Measurements from ENCODE around the gene IL18BP. TPM values are rescaled to one million over a fixed set of nuclear protein-coding genes. Genes with fewer than 3 reads are reported as not detected.

Gene IL18BP
- total and polyA plus RNA-seq, 2 donors (not counting 3 experiments of a cell fraction or from before 2014, with no cell fraction given) = 12.9 to 20.1 TPM

DNA sequence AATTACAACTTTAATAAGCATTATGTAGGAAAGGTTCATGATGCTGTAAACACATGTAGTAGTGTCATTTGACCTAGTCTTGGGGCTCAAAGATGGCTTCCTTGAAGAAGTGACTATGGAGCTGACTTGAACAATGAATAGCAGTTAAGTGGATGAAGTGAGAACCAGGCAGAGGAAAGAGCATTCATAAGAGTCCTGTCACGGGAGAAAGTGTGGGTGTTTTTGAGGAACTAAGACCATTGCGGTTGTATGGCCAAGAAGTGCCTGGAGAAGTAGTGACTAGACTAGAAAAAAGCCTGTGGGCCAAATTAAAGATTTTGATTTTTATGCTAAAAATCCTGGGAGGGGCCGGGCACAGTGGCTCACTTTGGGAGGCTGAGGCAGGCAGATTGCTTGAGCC lies 7.2 kb upstream of the IL18BP start:
- ChIA-PET CTCF (no interaction called here), POLR2A (no interaction called here)
- dilution Hi-C loops (cut with MboI; ENCODE audit: extremely low pct_ligation_motif_present, low sequenced_read_pairs) = no loop called here
- no peak overlapping the region for H3K27ac ChIP-seq (ENCODE audit: insufficient read depth, low read depth, low read length)
- no peak overlapping the region for H3K4me3 ChIP-seq (replicated peaks in 1 of 3; ENCODE audit: insufficient read depth in 1 of 3, low read depth in 1 of 3, low read length in 3 of 3)
- H3K9me1 ChIP-seq (replicated peaks; ENCODE audit: control insufficient read depth, extremely low read depth, insufficient read depth, low read length) = no peaks in the 10 kb centered on the region
- no peaks in the 10 kb centered on the region for H3K4me1 ChIP-seq (ENCODE audit: control insufficient read depth, extremely low read depth, insufficient read depth, low read length)
- H3K9me3 ChIP-seq (replicated peaks; ENCODE audit: control insufficient read depth, insufficient read depth, low read length) = no peaks in the 10 kb centered on the region
- DNase-seq (ENCODE audit: low read depth, low spot score) (no peak), FAIRE-seq (no peak)
- H3K4me2 ChIP-seq (ENCODE audit: insufficient read depth, low read length) = no peak overlapping the region
- H4K20me1 ChIP-seq (replicated peaks; ENCODE audit: control insufficient read depth, extremely low read depth, insufficient read depth, low read length) = no peaks in the 10 kb centered on the region
- no peak overlapping the region for H3K9ac ChIP-seq (replicated peaks; ENCODE audit: extremely low read depth, insufficient read depth, low read length)
- H3K27me3 ChIP-seq (ENCODE audit: control insufficient read depth in 2 of 2, insufficient read depth in 2 of 2, low read length in 2 of 2) = no peaks in the 10 kb centered on the region
- intact Hi-C loops (cut with micrococcal nuclease) = no loop called here
- no peak for TF ChIP-seq MYC (IDR thresholded peaks at IDR 0.05; ENCODE audit: low read depth, low read length)
- TF ChIP-seq MAX (IDR thresholded peaks at IDR 0.05; ENCODE audit: insufficient read depth, insufficient read length) = no peak
- TF ChIP-seq GATA2 (IDR thresholded peaks at IDR 0.05; ENCODE audit: insufficient read depth, insufficient read length, low read depth, low read length) = no peak
- no peak for TF ChIP-seq POLR2AphosphoS5 (IDR thresholded peaks at IDR 0.05; ENCODE audit: insufficient read depth, low read depth, low read length)
- TF ChIP-seq EZH2 (IDR thresholded peaks at IDR 0.05; ENCODE audit: borderline replicate concordance, low read depth, low read length, severe bottlenecking) = no peak
- no peak for TF ChIP-seq POLR2A (IDR thresholded peaks at IDR 0.05; ENCODE audit: low read depth, low read length)
- no peak for TF ChIP-seq CTCF (IDR thresholded peaks at IDR 0.05; ENCODE audit: extremely low read depth in 1 of 2, insufficient read depth in 1 of 2, low read depth in 1 of 2, low read length in 2 of 2)
- TF ChIP-seq JUN (IDR thresholded peaks at IDR 0.05; ENCODE audit: borderline replicate concordance, insufficient read depth, insufficient read length, low read depth) = no peak
- no peak for TF ChIP-seq FOS (IDR thresholded peaks at IDR 0.05; ENCODE audit: borderline replicate concordance, insufficient read depth, low read length)
- H2AFZ ChIP-seq (ENCODE audit: low read depth, low read length) = no peak overlapping the region
- H3K36me3 ChIP-seq (ENCODE audit: control insufficient read depth in 2 of 2, extremely low read depth in 1 of 2, insufficient read depth in 2 of 2, low read length in 2 of 2) = peaks cover 8% of the 10 kb centered on the region in 2 experiments
- no TSS peak for BruUV-seq (replicated peaks)
- H3K79me2 ChIP-seq (ENCODE audit: control insufficient read depth, insufficient read depth, low read length) = peaks cover 24% of the 10 kb centered on the region
